ENCODE results near the gene DGCR2. TPM values are rescaled to one million over a fixed set of nuclear protein-coding genes. Genes with fewer than 3 reads are reported as not detected.
"Not testable (repeated sequence)": the region's sequence is repeated elsewhere in the genome, so short reads cannot be mapped to it uniquely, and the experiment has no call there.

DGCR2 gene
- total RNA-seq, 1 donor from 2014 or later, result 36.3 TPM

DNA sequence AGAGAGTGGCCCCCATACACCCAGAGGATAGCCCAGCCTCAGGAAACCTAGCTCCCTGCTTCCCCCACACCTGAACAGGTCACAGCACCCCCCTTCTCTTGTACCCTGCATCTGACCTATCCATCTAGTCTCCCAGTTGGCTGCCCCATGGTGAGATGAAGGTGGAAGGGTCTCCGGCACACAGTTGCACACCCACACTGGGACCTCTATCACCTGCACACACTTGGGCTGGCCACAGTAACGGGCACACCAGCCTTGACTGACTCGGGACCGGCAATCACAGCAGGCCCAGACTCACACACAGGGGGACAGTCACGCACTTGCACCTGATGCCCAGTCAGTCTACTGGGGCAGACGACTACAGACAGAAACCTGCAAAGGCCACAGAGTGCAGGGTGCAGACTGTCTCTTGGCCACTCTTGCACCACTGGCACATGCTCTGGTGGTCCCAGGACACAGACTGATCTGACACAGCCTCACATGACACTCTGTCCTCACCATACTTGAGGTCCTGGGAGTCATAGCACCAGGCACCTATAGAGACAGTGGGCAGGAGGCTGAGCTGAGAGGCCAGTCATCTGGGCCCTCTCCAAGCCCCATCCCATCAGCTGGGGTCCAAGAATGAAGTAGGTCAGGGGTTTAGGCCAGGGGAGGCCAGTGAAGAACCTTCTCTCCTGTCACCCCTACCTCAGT, 88.0 kb downstream of the DGCR2 start:
- intact Hi-C loops (cut with micrococcal nuclease), result not testable (repeated sequence)

DNA sequence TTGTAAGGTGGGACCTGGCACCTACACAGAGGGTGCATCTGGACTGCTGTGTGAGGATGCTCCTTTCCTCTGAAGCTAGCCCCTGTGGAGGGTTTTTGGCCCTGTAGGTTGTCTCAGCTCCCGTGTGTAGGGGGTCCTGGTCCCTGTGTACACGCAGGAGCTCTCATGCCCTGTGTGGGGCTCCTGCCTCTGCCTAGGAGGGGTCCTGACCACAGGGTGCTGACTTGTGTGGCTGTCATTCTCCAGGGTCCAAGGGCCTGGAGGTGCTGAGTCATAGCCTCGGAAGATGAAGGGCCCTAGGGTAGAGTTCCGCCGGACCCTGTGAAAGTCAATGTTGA, 88.7 kb downstream of the DGCR2 start:
- intact Hi-C loops (cut with micrococcal nuclease), result not testable (repeated sequence)

DNA sequence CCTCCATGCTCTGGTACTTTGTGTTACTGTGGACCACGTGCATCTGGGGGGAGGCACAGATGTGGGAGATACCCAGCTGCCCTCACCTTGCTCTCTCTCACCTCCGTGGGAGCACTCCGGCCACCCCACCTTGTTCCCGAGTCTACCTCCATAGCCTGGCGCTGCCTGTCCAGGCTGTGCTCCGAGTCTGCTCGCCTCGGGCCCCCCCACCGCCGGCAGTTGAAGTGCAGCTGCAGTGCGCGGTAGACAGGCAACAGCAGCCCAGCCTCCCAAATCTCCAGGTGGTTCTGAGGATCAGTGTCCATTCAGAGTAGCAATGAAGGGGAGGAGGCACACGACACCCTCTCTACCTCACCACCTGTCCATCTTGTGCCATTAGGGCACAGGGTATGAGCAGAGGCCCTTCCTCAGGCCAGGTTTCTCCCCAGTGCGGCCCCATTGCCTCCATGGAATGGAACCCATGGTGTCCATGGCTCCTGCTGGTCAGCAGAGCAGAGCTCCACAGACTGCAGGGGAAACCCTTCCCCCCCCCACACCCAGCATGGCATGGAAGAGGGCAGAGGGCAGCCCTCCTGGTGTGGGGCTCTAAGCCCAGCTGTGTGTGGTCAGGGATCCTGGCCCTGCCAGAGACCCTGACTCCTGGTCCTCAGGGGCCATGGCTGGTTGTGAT, 89.2 kb downstream of the DGCR2 start:
- intact Hi-C loops (cut with micrococcal nuclease), result not testable (repeated sequence)

DNA sequence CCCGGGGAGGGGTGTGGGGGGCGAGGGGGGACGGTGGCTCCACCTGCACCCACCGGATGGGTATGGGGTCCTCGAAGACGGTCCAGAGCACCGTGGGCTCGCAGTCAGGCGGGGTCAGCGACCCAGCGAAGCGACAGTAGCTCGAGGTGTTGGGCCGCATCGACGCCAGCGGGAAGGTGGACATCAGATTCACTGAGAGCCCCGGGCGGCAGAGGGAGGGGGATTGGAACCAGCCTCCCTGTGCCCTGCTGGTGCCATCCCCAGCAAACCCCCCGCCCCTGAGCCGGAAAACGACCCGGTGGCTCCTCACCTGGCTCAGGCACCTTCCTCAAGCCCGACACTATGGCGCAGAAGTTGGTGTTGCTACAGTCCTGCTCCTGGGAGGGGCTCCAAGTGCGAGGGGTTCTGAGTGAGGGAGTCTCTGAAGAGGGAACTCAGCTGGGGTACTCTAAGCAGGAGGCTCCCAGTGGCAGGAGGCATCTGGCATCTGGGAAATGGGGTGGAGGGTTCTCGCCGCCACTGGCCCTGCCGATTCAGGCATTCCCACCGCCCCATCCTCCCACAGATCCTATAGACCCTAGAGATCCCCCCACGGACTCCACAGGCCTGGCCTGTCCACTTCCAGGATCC, 89.9 kb downstream of the DGCR2 start:
- intact Hi-C loops (cut with micrococcal nuclease), result not testable (repeated sequence)

DNA sequence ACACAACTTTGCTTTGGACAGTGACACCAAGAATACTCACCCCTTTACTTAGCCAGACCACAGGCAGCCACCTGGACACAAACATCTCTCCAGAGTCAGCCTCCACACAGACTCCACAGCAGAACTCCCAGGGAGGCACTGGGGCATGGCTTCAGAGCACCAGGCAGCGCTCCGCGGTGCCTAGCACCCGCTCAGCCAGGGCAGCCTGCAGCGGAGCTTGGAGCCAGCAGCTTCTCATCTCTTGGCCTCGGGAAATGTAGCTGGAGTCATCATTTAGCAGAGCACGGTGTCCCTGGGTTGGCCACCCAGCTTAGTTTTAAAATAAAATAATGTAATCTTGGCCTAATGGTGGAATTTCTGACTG, 91.3 kb downstream of the DGCR2 start:
- intact Hi-C loops (cut with micrococcal nuclease), result not testable (repeated sequence)

DNA sequence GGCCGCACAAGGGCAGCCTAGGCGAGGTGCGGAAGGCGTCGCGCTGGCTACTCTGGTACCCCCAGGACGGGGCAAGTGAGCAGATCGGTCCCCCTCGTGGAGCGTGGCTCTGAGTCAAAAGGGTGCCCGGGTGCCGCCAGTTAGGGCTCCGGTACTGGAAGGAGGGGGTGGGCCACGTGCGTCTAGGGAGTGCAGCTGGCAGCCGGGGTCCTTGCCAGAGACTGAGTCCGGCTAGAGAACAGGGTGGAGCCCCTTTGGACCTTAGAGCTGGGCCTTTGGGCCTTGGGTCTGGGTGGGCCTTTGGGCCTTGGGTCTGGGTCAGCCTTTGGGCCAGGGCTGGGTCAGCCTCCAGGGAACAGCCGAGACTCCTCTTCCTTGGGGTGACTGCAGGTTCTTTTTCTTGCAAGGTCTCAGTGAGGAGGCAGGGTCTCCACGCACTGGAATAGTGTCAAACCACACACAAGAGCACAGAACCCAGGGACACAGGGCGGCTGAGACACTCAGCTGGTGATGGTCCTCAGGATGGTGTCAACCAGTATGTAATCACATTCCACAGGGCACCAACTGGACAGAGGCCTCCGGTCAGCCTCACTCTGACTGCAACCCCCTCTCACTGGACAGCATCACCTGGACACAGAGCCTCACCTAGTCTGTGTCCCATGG, 91.9 kb downstream of the DGCR2 start:
- intact Hi-C loops (cut with micrococcal nuclease), result not testable (repeated sequence)

DNA sequence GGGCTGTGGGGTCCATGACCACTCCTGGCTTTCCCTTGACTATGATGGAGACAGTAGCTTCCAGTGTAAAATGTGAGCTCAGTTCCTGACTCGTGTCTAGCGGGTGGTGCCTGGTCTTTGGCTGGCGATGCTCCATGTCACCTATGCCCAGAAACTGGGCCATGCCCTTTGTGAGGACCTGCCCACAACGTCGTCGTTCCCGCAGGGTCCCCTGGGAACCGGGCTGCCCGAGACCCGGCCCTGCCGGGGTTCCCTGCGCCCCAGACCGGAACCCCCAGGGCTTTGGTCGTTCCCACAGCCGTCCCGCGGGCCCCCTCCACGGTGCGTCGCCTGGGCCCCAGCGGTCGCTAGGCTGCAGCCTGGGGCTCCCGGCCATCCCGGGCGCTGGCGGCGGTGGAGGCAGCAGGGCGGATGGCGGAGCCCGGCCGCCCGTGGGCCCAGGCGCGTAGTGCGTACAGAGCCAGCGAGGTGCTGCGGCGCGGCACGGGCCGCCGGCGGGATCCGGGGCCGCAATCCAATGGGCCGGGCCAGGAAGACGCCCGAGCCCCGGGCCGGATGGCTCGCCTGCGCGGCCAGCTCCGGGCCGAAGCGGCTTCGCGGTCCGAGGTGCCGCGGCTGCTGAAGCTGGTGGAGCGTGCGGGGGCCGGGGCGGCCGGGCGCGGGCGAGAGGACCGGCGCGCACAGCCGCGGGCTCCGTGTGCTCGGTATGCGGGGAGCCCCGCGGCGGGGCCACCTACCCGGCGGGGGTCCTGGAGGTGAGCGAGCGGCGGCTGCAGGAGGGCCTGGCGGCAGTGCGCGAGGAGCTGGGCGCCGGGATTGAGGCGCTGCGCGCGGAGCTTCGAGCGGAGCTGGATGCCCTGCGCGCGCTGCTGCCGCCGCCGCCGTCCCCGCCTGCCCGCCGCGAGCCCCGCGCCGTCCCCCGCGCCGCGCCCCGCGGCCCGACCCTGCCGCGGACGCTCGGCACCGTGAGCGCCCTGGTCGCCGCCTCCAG, 92.8 kb downstream of the DGCR2 start:
- intact Hi-C loops (cut with micrococcal nuclease), result not testable (repeated sequence)

DNA sequence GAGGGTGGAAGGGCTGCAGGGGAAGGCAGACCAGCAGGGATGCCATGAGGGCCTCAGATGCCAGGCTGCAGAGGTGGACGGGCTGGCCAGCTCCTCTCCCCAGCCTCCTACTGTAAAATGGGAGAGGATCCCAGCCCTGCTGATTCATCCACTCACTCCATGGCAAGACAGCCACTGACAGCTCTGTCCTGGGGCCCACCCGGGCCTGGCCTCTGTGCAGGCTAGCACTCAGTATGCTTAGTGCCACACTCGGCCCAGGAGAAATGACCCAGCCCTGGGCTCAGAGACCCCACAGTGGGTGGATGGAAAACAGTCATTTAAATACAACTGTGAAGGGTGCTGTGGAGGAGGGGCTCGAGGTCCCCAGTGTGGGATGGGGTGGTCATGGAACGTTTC, 94.2 kb downstream of the DGCR2 start:
- intact Hi-C loops (cut with micrococcal nuclease), result not testable (repeated sequence)

DNA sequence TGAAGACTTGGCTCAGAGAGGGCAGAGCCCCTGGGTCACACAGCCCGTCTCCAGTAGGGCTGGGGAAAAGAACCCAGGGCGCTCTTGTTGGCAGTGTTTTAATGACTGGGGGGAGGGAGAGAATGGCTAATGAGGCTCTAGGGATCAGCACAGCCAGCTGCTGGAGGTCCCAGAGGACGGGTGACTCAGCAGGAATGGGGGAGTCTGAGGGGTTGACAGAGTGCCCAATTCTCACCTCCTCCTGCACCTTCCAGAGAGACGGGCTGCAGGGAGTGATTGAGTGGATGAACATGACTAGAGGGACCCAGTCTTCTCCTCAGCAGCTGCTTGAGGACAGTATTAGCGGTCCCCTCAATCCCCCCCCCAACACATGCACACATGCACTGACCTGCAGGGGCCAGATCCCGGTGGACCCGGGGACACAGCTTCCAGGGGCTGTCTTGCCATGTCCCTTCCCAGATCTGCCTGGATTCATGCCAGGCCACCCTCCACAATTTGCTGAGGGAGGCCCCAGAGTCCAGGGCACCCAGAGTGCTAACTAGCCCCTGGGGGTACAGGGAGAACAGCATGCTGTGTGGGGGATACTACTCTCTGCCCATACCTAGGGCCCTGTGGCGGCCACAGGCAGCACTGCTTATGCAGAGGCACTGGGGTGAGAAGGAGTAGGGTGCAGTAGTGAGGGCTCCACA, 94.7 kb downstream of the DGCR2 start:
- intact Hi-C loops (cut with micrococcal nuclease), result not testable (repeated sequence)

DNA sequence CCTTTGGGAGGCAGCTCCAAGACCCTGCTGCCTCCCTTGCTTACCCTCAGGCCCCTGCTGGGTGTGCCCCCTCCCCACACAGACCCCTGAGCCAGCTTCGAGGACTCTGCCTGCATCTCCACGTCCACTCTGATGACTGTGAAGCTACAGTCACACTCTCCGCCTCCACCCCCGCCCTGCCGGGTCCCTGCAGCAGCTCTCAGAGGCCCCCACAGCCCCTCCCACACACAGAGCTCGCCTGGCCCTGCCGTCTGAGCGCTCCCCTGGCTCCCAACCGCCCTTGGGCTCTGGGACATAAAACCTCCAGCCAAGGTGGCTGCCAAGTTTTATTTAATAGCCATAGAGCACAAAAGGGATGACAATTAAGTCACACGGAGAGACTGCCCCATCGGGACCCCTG, 96.1 kb downstream of the DGCR2 start:
- intact Hi-C loops (cut with micrococcal nuclease), result not testable (repeated sequence)

DNA sequence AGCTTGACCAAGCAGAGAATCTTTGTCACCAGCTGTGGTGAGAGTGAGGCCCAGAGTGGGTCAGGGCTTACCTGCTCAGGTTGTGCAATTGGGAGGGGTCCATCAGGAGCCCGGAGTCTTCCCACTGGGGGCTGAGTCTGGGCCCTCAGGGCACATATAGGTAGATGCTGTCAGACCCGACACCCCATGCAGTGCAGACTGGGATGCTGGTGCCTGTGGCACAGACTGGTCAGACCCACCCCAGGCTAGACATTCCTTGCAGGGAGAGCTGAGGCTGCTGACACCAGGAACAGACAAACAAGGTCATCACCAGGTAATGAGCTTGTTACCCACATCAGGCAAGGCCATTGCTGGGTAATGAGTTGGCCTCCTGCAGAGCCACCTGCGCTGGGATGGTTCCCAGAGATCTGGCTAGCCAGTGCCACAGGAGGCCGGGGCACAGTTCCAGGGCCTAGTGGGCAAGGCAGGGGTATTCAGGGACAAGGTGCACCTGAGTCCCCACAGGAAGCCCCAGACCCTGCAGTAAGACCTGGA, 97.2 kb downstream of the DGCR2 start:
- intact Hi-C loops (cut with micrococcal nuclease), result not testable (repeated sequence)

DNA sequence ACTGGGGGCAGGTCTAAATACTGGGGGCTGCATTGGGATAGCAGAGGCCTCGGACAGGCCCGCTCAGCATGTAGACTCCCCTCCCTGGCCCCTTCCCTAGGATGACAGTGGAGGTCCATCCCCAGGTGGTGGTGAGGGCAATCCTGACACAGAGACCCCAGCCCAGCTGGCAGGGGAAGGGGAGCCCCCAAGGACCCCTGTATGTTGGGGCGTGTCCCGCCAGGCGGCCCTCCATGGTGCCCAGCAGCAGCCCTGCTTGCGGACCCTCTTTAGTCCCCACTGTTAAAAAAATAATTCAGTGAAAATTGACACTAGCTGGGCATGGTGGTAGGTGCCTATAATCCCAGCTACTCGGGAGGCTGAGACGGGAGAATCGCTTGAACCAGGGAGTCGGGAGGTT, 98.3 kb downstream of the DGCR2 start:
- intact Hi-C loops (cut with micrococcal nuclease), result not testable (repeated sequence)

DNA sequence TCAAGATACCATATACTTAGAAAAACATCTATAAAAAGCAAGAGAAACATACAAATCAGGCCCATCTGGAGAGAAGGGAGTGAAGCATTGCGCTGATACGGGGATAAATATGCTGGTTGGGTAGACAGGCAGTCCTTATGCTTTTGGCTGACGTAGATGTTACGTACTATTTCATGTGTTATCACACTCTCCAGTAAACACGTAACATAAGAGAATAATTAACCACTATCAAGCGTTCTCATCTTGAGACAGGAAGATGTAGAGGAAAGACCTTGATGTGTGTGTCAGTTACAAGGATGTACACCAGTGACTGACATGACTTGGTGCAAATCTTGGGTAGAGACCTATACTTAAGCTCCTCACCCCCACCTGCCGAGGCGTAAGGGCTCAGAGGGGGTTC, 99.5 kb downstream of the DGCR2 start:
- intact Hi-C loops (cut with micrococcal nuclease), result no loop called here

DNA sequence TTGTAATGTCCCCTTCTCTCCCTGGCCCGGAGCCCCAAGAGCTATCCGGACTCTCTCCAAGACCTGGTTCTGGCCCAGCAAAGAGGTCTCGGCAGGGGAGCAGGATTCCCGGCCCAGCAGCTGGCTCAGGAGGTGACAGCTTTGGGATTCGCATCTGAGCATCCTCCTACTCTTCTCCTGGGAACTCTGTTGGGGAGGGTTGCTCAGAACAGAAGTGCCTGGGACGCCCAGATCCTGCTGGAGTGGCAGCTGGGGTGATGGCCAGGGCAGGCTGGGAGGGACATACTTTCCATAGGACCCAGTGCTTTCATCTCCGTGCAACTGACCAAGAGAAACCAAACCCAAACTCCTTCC, 102.6 kb downstream of the DGCR2 start:
- intact Hi-C loops (cut with micrococcal nuclease), result no loop called here

DNA sequence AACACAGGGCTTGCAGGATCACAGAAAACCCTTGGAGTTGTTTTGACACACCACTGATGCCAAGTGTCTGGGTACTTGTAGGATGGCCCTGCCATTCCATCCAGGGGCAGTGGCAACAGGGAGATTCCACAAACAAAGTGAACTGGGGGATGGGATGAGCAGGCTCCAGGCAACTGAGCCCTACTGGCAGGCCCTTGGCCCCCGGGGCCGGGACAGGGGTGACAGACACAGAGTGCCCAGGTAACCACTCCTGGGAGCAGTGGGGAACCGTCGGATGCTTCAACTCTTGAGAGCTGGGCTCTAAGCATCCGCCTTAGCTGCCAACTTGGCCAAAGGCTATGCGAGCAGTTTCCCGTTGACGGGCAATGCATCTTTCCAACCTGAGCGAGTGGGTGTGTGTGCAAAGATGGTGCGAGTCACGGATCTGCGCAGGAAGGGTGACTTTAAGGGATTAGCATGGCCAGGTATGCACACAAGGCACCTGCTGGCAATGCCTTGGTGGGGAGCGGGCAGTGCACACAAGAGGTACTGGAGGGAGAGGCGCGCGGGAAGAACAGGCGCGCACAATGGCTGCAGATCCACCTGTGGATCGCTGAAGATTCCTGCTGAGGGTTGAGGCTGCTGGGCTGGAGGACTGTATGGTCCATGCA, 103.1 kb downstream of the DGCR2 start:
- intact Hi-C loops (cut with micrococcal nuclease), result no loop called here

DNA sequence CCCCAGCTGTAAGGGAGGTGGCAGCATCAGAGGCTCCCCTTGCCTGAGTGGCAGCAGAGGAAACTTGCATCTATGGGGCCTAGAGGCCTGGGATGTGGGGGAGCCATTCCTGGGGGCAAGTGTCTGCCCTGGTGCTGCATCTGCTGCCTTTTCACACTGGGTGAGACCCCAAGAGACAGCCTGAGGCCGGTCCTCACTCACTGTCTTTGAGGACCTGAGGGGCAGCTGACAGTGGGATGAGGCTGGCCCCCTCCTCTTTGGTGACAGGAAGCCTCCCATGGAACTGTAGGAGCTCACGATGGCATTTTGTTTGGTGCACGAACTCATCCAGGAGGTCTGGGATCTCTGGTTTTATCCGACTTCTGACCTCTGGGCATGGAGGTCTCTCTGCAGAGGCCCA, 104.0 kb downstream of the DGCR2 start:
- intact Hi-C loops (cut with micrococcal nuclease), result no loop called here

DNA sequence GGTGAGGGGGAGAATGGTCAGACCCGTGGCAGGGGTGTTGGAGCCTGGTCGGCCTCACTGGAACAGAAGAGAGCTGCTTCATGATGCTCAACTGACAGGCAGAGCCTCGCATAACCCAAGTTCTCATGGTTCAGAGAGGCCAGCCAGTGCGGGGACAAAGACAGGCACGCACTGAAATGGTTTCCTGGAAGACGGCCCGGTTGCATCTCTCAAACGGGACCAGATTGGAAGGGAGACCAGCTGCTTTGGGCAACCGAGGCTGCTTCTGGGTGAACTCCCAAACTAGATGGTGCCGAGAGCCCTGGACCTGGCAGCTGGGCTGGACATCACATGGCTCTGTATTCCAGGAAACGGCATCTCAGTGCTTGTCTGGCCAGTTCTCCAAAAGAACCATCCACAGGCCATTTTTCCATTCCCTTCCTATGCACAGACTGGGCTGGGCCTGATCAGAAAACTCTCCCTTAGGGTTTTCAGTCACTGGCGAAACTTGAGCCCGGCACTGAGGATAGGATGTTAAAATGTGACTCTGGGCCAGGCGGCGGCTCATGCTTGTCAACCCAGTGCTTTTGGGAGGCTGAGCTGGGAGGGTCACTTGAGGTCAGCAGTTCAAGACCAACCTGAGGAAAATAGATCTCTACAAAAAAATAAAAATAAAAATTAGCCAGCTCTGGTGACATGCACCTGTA, 106.0 kb downstream of the DGCR2 start:
- intact Hi-C loops (cut with micrococcal nuclease), result no loop called here

DNA sequence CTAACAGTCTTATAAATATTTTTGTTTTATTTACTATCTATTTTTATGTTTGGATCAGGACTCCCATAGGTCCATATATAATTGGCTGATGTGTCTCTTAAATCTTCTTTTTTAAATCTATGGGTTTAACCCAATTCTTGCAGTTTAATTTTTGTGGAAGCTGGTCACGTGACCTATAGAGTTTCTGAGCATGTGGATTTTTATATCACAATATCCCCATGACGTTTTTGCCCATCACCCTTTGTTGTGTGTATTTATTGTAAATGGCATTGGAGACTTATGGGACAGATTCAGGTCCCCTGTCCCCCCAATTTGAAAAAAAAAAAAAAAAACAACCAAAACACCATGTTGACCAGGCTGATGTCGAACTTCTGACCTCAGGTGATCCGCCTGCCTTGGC, 107.3 kb downstream of the DGCR2 start:
- intact Hi-C loops (cut with micrococcal nuclease), result no loop called here

DNA sequence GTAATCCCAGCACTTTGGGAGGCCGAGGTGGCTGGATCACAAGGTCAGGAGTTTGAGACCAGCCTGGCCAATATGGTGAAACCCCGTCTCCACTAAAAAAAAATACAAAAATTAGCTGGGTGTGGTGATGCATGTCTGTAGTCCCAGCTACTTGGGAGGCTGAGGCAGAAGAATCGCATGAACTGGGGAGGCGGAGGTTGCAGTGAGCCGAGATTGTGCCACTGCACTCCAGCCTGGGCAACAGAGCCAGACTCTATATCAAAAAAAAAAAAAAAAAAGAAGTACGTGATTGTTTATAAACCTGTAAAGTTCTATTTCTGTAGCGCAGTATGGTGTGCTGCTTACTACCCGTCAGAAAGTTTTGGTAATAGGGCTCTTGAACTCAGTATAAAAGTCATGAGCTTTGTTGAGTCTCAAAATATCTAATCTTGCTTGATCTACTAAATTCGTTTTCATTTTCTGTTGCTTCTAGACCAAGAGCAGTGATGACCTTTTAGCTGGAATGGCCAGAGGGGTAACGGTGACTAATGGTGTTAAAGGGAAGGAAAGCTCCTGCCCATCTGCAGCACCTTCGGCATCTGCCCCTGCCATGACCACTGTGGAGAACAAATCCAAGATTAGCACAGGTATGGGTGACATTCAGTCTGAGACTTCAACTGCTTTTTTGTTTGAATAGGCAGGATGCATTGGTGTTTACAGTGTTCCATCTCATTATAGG, 108.2 kb downstream of the DGCR2 start:
- intact Hi-C loops (cut with micrococcal nuclease), result not testable (repeated sequence)

All from T-helper 1 cell treated with Interleukin-12 subunit alpha and Interleukin-12 subunit beta and Interleukin-4 antibody, amounts not matched to agents 30 ng/mL and 1 ng/mL, for 36 hours (primary cell).